HepG2 (cell line): ENCODE results near the gene POLR3K. TPM values are rescaled to one million over a fixed set of nuclear protein-coding genes. Genes with fewer than 3 reads are reported as not detected.

ENCODE experiments used
- ATF7-NPFF ChIP-seq: sonication (generic); formaldehyde crosslinking; IDR thresholded peaks from 2 replicates; pipeline ENCODE4 v1.8.1; 2023; ENCODE audit warnings: mild to moderate bottlenecking, low read depth, missing genetic modification reagents, moderate library complexity
- CHCHD3 ChIP-seq: sonication (generic); formaldehyde crosslinking; IDR thresholded peaks from 2 replicates; pipeline ENCODE4 v1.8.0; 2022; ENCODE audit warnings: mild to moderate bottlenecking, missing genetic modification reagents, moderate library complexity
- DDIT3 ChIP-seq: sonication (generic); formaldehyde crosslinking; IDR thresholded peaks from 2 replicates; pipeline ENCODE4 v1.4.0; 2020; ENCODE audit warnings: mild to moderate bottlenecking, missing genetic modification reagents
- FOXP4 ChIP-seq: sonication (generic); formaldehyde crosslinking; IDR thresholded peaks from 2 replicates; pipeline ENCODE4 v1.4.0; 2020; ENCODE audit warnings: missing genetic modification reagents
- HMG20A ChIP-seq: IDR thresholded peaks from 2 replicates; pipeline ENCODE4 v1.6.1; 2016; ENCODE audit warnings: borderline replicate concordance
- KDM6A ChIP-seq: IDR thresholded peaks from 2 replicates; pipeline ENCODE4 v1.6.1; 2016; ENCODE audit warnings: low read depth
- MAFG ChIP-seq: sonication (generic); formaldehyde crosslinking; IDR thresholded peaks from 2 replicates; pipeline ENCODE4 v1.5.1; 2020; ENCODE audit warnings: mild to moderate bottlenecking, missing genetic modification reagents
- MEF2D ChIP-seq: sonication (generic); formaldehyde crosslinking; IDR thresholded peaks from 2 replicates; pipeline ENCODE4 v1.5.1; 2020; ENCODE audit warnings: mild to moderate bottlenecking, missing genetic modification reagents
- MEIS2 ChIP-seq: sonication (generic); formaldehyde crosslinking; IDR thresholded peaks from 2 replicates; pipeline ENCODE4 v1.9.0; 2021; ENCODE audit warnings: mild to moderate bottlenecking, missing genetic modification reagents
- MTA3 ChIP-seq: sonication (generic); formaldehyde crosslinking; IDR thresholded peaks from 2 replicates; pipeline ENCODE4 v1.4.0; 2020; ENCODE audit warnings: missing genetic modification reagents
- NR2F6 ChIP-seq, 2 experiments: IDR thresholded peaks; 2 replicates each; pipeline ENCODE4 v1.6.1; 2016; ENCODE audit warnings: antibody characterized with exemption in 1 of 2, mild to moderate bottlenecking in 1 of 2
- PAF1 ChIP-seq: IDR thresholded peaks from 2 replicates; pipeline ENCODE4 v1.6.1; 2016; ENCODE audit warnings: missing genetic modification reagents, missing compliant biosample characterization
- SIX4 ChIP-seq: sonication (generic); formaldehyde crosslinking; IDR thresholded peaks from 2 replicates; pipeline ENCODE4 v1.4.0; 2020; ENCODE audit warnings: missing genetic modification reagents
- THAP11 ChIP-seq: IDR thresholded peaks from 2 replicates; pipeline ENCODE4 v1.6.1; 2016; ENCODE audit warnings: missing biosample characterization, missing genetic modification reagents
- ZBTB38 ChIP-seq: sonication (generic); formaldehyde crosslinking; IDR thresholded peaks from 2 replicates; pipeline ENCODE4 v1.5.1; 2020; ENCODE audit warnings: mild to moderate bottlenecking, missing genetic modification reagents
- ZEB1 ChIP-seq: IDR thresholded peaks from 2 replicates; pipeline ENCODE4 v1.6.1; 2012; ENCODE audit warnings: mild to moderate bottlenecking, low read depth, inconsistent platforms; ENCODE audit not compliant: insufficient replicate concordance
- ZFYVE20 ChIP-seq: sonication (generic); formaldehyde crosslinking; IDR thresholded peaks from 2 replicates; pipeline ENCODE4 v1.8.0; 2023; ENCODE audit warnings: low read depth, mild to moderate bottlenecking, moderate library complexity, missing genetic modification reagents, borderline replicate concordance
- ZNF317 ChIP-seq: sonication (generic); formaldehyde crosslinking; IDR thresholded peaks from 2 replicates; pipeline ENCODE4 v1.5.0; 2020; ENCODE audit warnings: mild to moderate bottlenecking, missing genetic modification reagents
- ZNF530 ChIP-seq: sonication (generic); formaldehyde crosslinking; IDR thresholded peaks from 2 replicates; pipeline ENCODE4 v1.5.0; 2020; ENCODE audit warnings: low read depth, mild to moderate bottlenecking, missing genetic modification reagents
- ZNF609 ChIP-seq: sonication (generic); formaldehyde crosslinking; IDR thresholded peaks from 2 replicates; pipeline ENCODE4 v1.4.0; 2020; ENCODE audit warnings: mild to moderate bottlenecking, missing genetic modification reagents, borderline replicate concordance
- polyA plus RNA-seq, 8 experiments: library from polyadenylated mRNA; depleted of rRNA in 3 of 8; stranded (reverse) in 7 of 8; unstranded in 1 of 8; fragments of >200 nt; fragmentation: Illumina TruSeq in 4 of 8; extraction: Trizol in 4 of 8; gene quantifications; 2 replicates each; pipeline versions ENCODE4 v1.2.1 to v1.2.3, GENCODE V29; 2011 to 2016; ENCODE audit warnings: low read depth in 4 of 8, missing spikeins in 1 of 8, mixed read lengths in 1 of 8; ENCODE audit not compliant: insufficient read depth in 1 of 8
- total RNA-seq, 5 experiments: library from RNA; depleted of rRNA; stranded (reverse); fragments of >200 nt; fragmentation: Illumina TruSeq; extraction: Trizol; gene quantifications; 2 replicates each; pipeline ENCODE4 v1.2.3, GENCODE V29; 2016; ENCODE audit warnings: low read depth in 1 of 5

Gene POLR3K
- total and polyA plus RNA-seq, 2 of the 13 experiments (the other 11 are each of a cell fraction or from before 2014, with no cell fraction given), result 14.8 to 18.8 TPM

GRCh38 chr16:76535-77272, 23.3 kb upstream of the POLR3K start (continued):
- TF ChIP-seq FOXP4 (CRISPR knock-in tag) (0 out of 2 replicates have a peak, but pooled peaks have one; percentile 19), ZNF530 (CRISPR knock-in tag) (no peak), ZBTB38 (CRISPR knock-in tag) (no peak), MAFG (no peak), ATF7-NPFF (CRISPR knock-in tag) (no peak), ZNF609 (CRISPR knock-in tag) (no peak), PAF1 (no peak), MEIS2 (CRISPR knock-in tag) (peak; percentile 66; the same call in 1 of the 2 replicates), KDM6A (CRISPR knock-in tag) (no peak), THAP11 (CRISPR knock-in tag) (no peak), NR2F6 (IDR thresholded peaks at IDR 0.05) (no peak; the same call in 1 of the 2 replicates), NR2F6 (CRISPR knock-in tag; IDR thresholded peaks at IDR 0.05) (peak; percentile 69), SIX4 (CRISPR knock-in tag) (no peak), MTA3 (CRISPR knock-in tag) (no peak), ZFYVE20 (no peak), DDIT3 (CRISPR knock-in tag) (no peak), CHCHD3 (CRISPR knock-in tag) (no peak), HMG20A (CRISPR knock-in tag) (no peak), ZNF317 (CRISPR knock-in tag) (no peak), MEF2D (CRISPR knock-in tag) (peak; percentile 56; the same call in 1 of the 2 replicates), ZEB1 (no peak)
